Left ventricle myocardium inferior (tissue), 1 donor: Measurements from ENCODE around the gene PEX14. TPM values are rescaled to one million over a fixed set of nuclear protein-coding genes. Genes with fewer than 3 reads are reported as not detected.

Source experiments
- DNase-seq: peaks from one replicate; pipeline ENCODE4 v3.0.0-alpha.2; 2020
- H3K27ac ChIP-seq: fragments of 200-600 bp; replicated peaks from 2 replicates; pipeline ENCODE4 v1.8.0; 2021
- H3K27me3 ChIP-seq: fragments of 200-600 bp; 2 replicates; pipeline ENCODE4 v1.8.0; 2021; ENCODE audit warnings: low read depth
- H3K36me3 ChIP-seq: fragments of 200-600 bp; 2 replicates; pipeline ENCODE4 v1.8.0; 2021
- H3K4me1 ChIP-seq: fragments of 200-600 bp; 2 replicates; pipeline ENCODE4 v1.8.0; 2021
- H3K4me3 ChIP-seq: fragments of 200-600 bp; 2 replicates; pipeline ENCODE4 v1.8.0; 2021; ENCODE audit warnings: mild to moderate bottlenecking, moderate library complexity
- H3K9me3 ChIP-seq: fragments of 200-600 bp; replicated peaks from 2 replicates; pipeline ENCODE4 v1.8.0; 2021
- intact Hi-C: fragments of 100-400 bp; cut with micrococcal nuclease; formaldehyde crosslinking; loops from one replicate; pipeline ENCODE4 v1.11.0; 2022
- total RNA-seq: library from RNA; stranded (reverse); fragmentation: NEBNext Ultra II Directional; extraction: Animal tissue kit (Norgen Biotek cat#: 25700); gene quantifications from one replicate; pipeline ENCODE4 v1.2.1, GENCODE V29; 2021
- TF ChIP-seq, protein P1 (sequence below): fragments of 200-600 bp; IDR thresholded peaks from 2 replicates; pipeline ENCODE4 v1.8.0; 2021; ENCODE audit warnings: antibody characterized with exemption, mild to moderate bottlenecking, borderline replicate concordance
- donor health status: DM: no; HTN: yes; CAD: no; lungs with severe emphysema.

PEX14 gene
- total RNA-seq, 1 donor from 2014 or later = 20.8 TPM

DNA sequence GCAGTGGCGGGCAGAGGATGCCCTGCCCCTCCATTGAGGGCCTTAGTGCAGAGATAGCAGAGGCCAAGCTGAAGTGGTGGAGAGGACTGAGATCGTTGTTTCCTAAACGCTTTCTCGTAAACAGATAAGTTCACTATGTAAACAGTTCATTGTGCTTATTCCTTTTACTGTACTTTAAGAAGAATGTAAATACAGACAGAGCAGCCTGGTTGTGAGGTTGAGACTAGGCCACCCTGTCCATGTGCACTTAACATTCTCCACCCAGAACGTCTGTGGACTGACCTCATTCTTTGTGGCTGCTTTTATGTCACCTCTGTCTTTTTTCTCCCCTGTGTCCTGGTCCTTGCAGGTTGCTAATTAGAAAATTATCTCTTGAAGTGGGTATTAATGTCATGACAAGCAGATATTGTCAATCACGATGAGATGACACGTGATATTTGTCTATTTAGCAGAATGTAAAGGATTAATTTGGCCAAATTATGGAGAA is 36.0 kb upstream of the PEX14 start:
- Histone ChIP-seq H3K36me3 (peaks cover 3% of the 10 kb centered on the region), H3K27me3 (no peaks in the 10 kb centered on the region), H3K4me1 (peaks cover 4% of the 10 kb centered on the region), H3K4me3 (no peak overlapping the region), H3K9me3 (no peaks in the 10 kb centered on the region), H3K27ac (no peak overlapping the region)
- TF ChIP-seq, protein P1, sequence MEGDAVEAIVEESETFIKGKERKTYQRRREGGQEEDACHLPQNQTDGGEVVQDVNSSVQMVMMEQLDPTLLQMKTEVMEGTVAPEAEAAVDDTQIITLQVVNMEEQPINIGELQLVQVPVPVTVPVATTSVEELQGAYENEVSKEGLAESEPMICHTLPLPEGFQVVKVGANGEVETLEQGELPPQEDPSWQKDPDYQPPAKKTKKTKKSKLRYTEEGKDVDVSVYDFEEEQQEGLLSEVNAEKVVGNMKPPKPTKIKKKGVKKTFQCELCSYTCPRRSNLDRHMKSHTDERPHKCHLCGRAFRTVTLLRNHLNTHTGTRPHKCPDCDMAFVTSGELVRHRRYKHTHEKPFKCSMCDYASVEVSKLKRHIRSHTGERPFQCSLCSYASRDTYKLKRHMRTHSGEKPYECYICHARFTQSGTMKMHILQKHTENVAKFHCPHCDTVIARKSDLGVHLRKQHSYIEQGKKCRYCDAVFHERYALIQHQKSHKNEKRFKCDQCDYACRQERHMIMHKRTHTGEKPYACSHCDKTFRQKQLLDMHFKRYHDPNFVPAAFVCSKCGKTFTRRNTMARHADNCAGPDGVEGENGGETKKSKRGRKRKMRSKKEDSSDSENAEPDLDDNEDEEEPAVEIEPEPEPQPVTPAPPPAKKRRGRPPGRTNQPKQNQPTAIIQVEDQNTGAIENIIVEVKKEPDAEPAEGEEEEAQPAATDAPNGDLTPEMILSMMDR = no peak
- intact Hi-C loops = no loop called here
- no peak for DNase-seq

DNA sequence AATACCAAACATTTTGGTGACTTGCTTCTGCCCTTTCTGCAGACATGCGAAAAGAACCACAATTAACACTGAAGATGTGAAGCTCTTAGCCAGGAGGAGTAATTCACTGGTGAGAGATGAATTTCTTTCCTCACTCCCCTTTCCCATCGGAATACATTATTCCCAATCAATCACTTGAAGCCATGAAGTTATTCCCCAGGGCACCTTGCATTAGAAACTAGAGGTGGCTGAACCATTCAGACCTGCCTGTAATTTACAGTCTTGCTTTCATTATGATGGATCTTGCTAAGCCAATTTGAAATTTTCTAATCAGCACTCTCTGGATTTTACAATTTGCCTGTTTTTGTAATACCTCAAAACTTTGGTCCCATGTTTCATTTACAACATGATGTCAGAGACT is 34.4 kb upstream of the PEX14 start:
- Histone ChIP-seq H3K9me3 (no peaks in the 10 kb centered on the region), H3K36me3 (no peaks in the 10 kb centered on the region), H3K27me3 (no peaks in the 10 kb centered on the region), H3K4me3 (no peak overlapping the region), H3K27ac (no peak overlapping the region), H3K4me1 (peaks cover 4% of the 10 kb centered on the region)
- no peak for DNase-seq
- TF ChIP-seq, protein P1 = no peak
- intact Hi-C loops = no loop called here

DNA sequence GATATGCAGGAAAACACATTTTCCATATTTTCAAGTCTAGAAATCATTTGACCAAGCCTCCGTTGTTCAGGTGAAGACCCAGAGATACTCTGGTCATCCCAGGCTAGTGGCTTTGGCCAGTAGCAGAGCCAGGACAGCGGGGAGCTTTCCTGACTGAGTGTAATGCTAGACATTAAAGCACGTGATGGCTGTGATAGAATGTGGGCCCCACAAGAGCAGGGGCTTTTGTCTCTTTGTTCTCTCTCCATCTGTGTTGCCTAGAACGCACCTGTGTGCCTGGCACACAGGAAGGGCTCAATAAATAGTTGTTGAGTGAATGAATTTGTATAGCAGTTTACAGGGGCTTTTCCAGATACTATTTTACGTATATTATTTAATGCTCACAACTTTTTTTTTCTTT is 34.0 kb upstream of the PEX14 start:
- intact Hi-C loops = no loop called here
- TF ChIP-seq, protein P1 = no peak
- Histone ChIP-seq H3K27ac (no peak overlapping the region), H3K4me3 (no peak overlapping the region), H3K9me3 (no peaks in the 10 kb centered on the region), H3K36me3 (no peaks in the 10 kb centered on the region), H3K4me1 (peaks cover 4% of the 10 kb centered on the region), H3K27me3 (no peaks in the 10 kb centered on the region)
- DNase-seq = no peak

DNA sequence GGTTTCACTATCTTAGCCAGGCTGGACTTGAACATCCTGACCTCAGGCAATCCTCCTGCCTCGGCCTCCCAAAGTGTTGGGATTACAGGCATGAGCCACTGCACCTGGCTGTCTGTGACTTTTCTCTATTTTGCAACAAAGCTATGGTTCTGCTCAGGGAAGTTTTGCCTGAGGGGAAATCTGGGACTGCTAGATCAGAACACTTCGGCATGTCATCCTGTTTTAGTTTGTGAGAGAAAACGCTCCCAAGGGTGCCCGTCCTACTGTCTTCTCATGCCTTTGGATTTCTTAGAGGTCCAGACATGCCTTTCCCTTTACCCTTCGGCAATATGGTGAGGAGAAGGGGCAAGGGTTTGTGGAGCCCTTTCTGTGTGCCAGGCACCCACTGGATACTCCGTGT is 30.5 kb upstream of the PEX14 start:
- H3K9me3 ChIP-seq = no peaks in the 10 kb centered on the region
- TF ChIP-seq, protein P1 = no peak
- no peak overlapping the region for H3K4me3 ChIP-seq
- intact Hi-C loops = no loop called here
- no peaks in the 10 kb centered on the region for H3K4me1 ChIP-seq
- no peaks in the 10 kb centered on the region for H3K36me3 ChIP-seq
- no peak for DNase-seq
- H3K27me3 ChIP-seq = no peaks in the 10 kb centered on the region
- no peak overlapping the region for H3K27ac ChIP-seq

DNA sequence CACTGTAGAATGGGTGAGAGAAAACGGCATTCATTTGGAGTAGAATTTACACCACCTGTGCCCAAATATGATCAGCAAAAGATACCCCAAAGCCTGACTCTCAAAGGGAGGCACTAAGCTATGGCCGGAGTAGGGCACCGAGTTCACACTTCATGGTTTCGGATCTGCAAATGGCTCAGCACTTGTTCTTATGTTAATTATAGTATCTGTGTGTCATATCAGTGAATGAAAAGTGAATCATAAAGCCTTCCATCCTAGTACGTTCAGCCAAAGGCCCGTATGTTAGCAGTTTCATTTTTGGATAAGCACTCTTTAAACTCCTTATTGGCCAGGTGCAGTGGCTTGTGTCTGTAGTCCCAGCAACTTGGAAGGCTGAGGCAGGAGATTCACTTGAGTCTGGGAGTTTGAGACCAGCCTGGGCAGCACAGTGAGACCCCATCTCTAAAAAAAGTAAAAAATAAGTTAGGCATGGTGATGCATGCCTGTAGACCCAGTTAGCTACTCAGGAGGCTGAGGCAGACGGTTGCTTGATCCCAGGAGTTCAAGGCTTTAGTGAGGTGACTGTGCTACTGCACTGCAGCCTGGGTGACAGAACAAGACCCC is 29.9 kb upstream of the PEX14 start:
- Histone ChIP-seq H3K4me3 (no peak overlapping the region), H3K27me3 (no peaks in the 10 kb centered on the region), H3K9me3 (no peaks in the 10 kb centered on the region), H3K36me3 (no peaks in the 10 kb centered on the region), H3K4me1 (no peaks in the 10 kb centered on the region), H3K27ac (no peak overlapping the region)
- TF ChIP-seq, protein P1 = no peak
- DNase-seq = no peak
- intact Hi-C loops = no loop called here
